WTC11 (cell line): ENCODE data around the gene BDH1. TPM values are rescaled to one million over a fixed set of nuclear protein-coding genes. Genes with fewer than 3 reads are reported as not detected.
A peak's percentile ranks its signal among the peaks of the same experiment; 100 is the strongest.

Experiments
- ATAC-seq: fragments of 200-7000 bp; cut with Tn5 transposase; 2 replicates; pipeline ENCODE4 v1.10.0; 2021; ENCODE audit warnings: mild to moderate bottlenecking, moderate library complexity
- CTCF ChIA-PET: fragments of 300-600 bp; sonication (Branson Sonifier 250); formaldehyde crosslinking; loops from one replicate; lab custom pipeline; 2021; ENCODE audit warnings: antibody characterized with exemption; lab: Charles Lee
- POLR2A ChIA-PET: fragments of 350-600 bp; sonication (Branson Sonifier 250); formaldehyde crosslinking; loops from one replicate; lab custom pipeline; 2021; ENCODE audit warnings: antibody characterized with exemption; lab: Charles Lee
- DNase-seq: peaks from one replicate; pipeline ENCODE4 v3.0.0; 2021; ENCODE audit warnings: low spot score
- H3K27ac Mint-ChIP-seq: 2 replicates; pipeline ENCODE4 v1.8.0; 2021; ENCODE audit warnings: mixed read lengths
- H3K27me3 Mint-ChIP-seq: 2 replicates; pipeline ENCODE4 v1.8.0; 2021; ENCODE audit warnings: low read depth, mild to moderate bottlenecking, moderate library complexity, mixed read lengths
- H3K36me3 Mint-ChIP-seq: 2 replicates; pipeline ENCODE4 v1.8.0; 2021; ENCODE audit warnings: mixed read lengths
- H3K4me1 Mint-ChIP-seq: 2 replicates; pipeline ENCODE4 v1.8.0; 2022; ENCODE audit warnings: mixed read lengths
- H3K4me3 Mint-ChIP-seq: 2 replicates; pipeline ENCODE4 v1.8.0; 2021; ENCODE audit warnings: mild to moderate bottlenecking, moderate library complexity, mixed read lengths
- H3K9me3 Mint-ChIP-seq: 2 replicates; pipeline ENCODE4 v1.8.0; 2021; ENCODE audit warnings: mixed read lengths
- AR ChIP-seq: fragments of 250-450 bp; sonication (Bioruptor Pico); IDR thresholded peaks from 2 replicates; pipeline ENCODE4 v1.9.0; 2021; ENCODE audit warnings: mild to moderate bottlenecking
- ARID4B ChIP-seq: sonication (generic); formaldehyde crosslinking; IDR thresholded peaks from 2 replicates; pipeline ENCODE4 v1.8.0; 2023; ENCODE audit warnings: missing genetic modification reagents, mild to moderate bottlenecking, borderline replicate concordance
- CREB1 ChIP-seq: sonication (generic); formaldehyde crosslinking; IDR thresholded peaks from 2 replicates; pipeline ENCODE4 v1.8.0; 2023; ENCODE audit warnings: mild to moderate bottlenecking, missing genetic modification reagents
- CREM ChIP-seq: sonication (generic); formaldehyde crosslinking; IDR thresholded peaks from 2 replicates; pipeline ENCODE4 v1.8.1; 2022; ENCODE audit warnings: mild to moderate bottlenecking, missing genetic modification reagents, moderate library complexity
- ETV6 ChIP-seq: sonication (generic); formaldehyde crosslinking; IDR thresholded peaks from 2 replicates; pipeline ENCODE4 v1.8.1; 2022; ENCODE audit warnings: mild to moderate bottlenecking, missing genetic modification reagents
- FOXK1 ChIP-seq: sonication (generic); formaldehyde crosslinking; IDR thresholded peaks from 2 replicates; pipeline ENCODE4 v1.8.0; 2022; ENCODE audit warnings: mild to moderate bottlenecking, moderate library complexity, missing genetic modification reagents
- GABPB1 ChIP-seq: sonication (generic); formaldehyde crosslinking; IDR thresholded peaks from 2 replicates; pipeline ENCODE4 v1.8.1; 2023; ENCODE audit warnings: mild to moderate bottlenecking, missing genetic modification reagents
- HMGA2 ChIP-seq: fragments of 250-450 bp; sonication (Bioruptor Pico); IDR thresholded peaks from 2 replicates; pipeline ENCODE4 v1.4.0; 2021; ENCODE audit warnings: mild to moderate bottlenecking, moderate library complexity
- MAX ChIP-seq: sonication (generic); formaldehyde crosslinking; IDR thresholded peaks from 2 replicates; pipeline ENCODE4 v1.8.0; 2022; ENCODE audit warnings: mild to moderate bottlenecking, missing genetic modification reagents
- NFYB ChIP-seq: sonication (generic); formaldehyde crosslinking; conservative IDR thresholded peaks from 2 replicates; pipeline ENCODE4 v1.8.0; 2022; ENCODE audit warnings: low read depth, missing genetic modification reagents
- NR2C2 ChIP-seq: sonication (generic); formaldehyde crosslinking; IDR thresholded peaks from 2 replicates; pipeline ENCODE4 v1.8.0; 2022; ENCODE audit warnings: mild to moderate bottlenecking, missing genetic modification reagents
- OVOL2 ChIP-seq: fragments of 250-450 bp; sonication (Bioruptor Pico); IDR thresholded peaks from 2 replicates; pipeline ENCODE4 v1.9.0; 2021; ENCODE audit warnings: mild to moderate bottlenecking, borderline replicate concordance
- PRRX2 ChIP-seq: fragments of 250-450 bp; sonication (Bioruptor Pico); IDR thresholded peaks from 2 replicates; pipeline ENCODE4 v1.8.0; 2021; ENCODE audit warnings: mild to moderate bottlenecking
- RORB ChIP-seq: fragments of 250-450 bp; sonication (Bioruptor Pico); IDR thresholded peaks from 2 replicates; pipeline ENCODE4 v1.9.0; 2021; ENCODE audit warnings: mild to moderate bottlenecking
- SP1 ChIP-seq: sonication (generic); formaldehyde crosslinking; conservative IDR thresholded peaks from 2 replicates; pipeline ENCODE4 v1.8.1; 2022; ENCODE audit warnings: missing genetic modification reagents
- TEAD1 ChIP-seq: sonication (generic); formaldehyde crosslinking; IDR thresholded peaks from 2 replicates; pipeline ENCODE4 v1.8.0; 2022; ENCODE audit warnings: mild to moderate bottlenecking, missing genetic modification reagents
- TP53 ChIP-seq: sonication (generic); formaldehyde crosslinking; IDR thresholded peaks from 2 replicates; pipeline ENCODE4 v1.8.1; 2023; ENCODE audit warnings: mild to moderate bottlenecking, missing genetic modification reagents
- USF1 ChIP-seq: sonication (generic); formaldehyde crosslinking; IDR thresholded peaks from 2 replicates; pipeline ENCODE4 v1.8.0; 2022; ENCODE audit warnings: mild to moderate bottlenecking, missing genetic modification reagents
- USF2 ChIP-seq: sonication (generic); formaldehyde crosslinking; IDR thresholded peaks from 2 replicates; pipeline ENCODE4 v1.8.1; 2023; ENCODE audit warnings: mild to moderate bottlenecking, missing genetic modification reagents, moderate library complexity
- ZBTB21 ChIP-seq: sonication (generic); formaldehyde crosslinking; IDR thresholded peaks from 2 replicates; pipeline ENCODE4 v1.8.1; 2023; ENCODE audit warnings: mild to moderate bottlenecking, missing genetic modification reagents, borderline replicate concordance
- ZNF121 ChIP-seq: sonication (generic); formaldehyde crosslinking; IDR thresholded peaks from 2 replicates; pipeline ENCODE4 v1.8.0; 2023; ENCODE audit warnings: missing genetic modification reagents
- ZNF396 ChIP-seq: fragments of 250-450 bp; sonication (Bioruptor Pico); IDR thresholded peaks from 2 replicates; pipeline ENCODE4 v1.8.0; 2021; ENCODE audit warnings: mild to moderate bottlenecking, moderate library complexity, borderline replicate concordance
- ZNF416 ChIP-seq: fragments of 250-450 bp; sonication (Bioruptor Pico); IDR thresholded peaks from 2 replicates; pipeline ENCODE4 v1.9.0; 2021; ENCODE audit warnings: mild to moderate bottlenecking, inconsistent platforms
- ZNF423 ChIP-seq: fragments of 250-450 bp; sonication (Bioruptor Pico); IDR thresholded peaks from 2 replicates; pipeline ENCODE4 v2.1.2; 2022; ENCODE audit warnings: mild to moderate bottlenecking, moderate library complexity
- total RNA-seq: library from RNA; stranded (reverse); gene quantifications from 3 replicates; pipeline ENCODE4 v1.2.3, GENCODE V29; 2021

BDH1 gene
- total RNA-seq, 1 experiment from 2014 or later: 26.8 TPM

- ATAC-seq (peak; percentile 46), DNase-seq (peak; percentile 83)
- Mint-ChIP-seq H3K4me3 (peak overlapping the region; percentile 46), H3K4me1 (peaks cover 48% of the 10 kb centered on the region), H3K27me3 (no peaks in the 10 kb centered on the region; the same call in 1 of the 2 replicates), H3K9me3 (no peaks in the 10 kb centered on the region), H3K36me3 (peaks cover 9% of the 10 kb centered on the region; the same call in 1 of the 2 replicates), H3K27ac (peak overlapping the region; percentile 97)
- ChIA-PET POLR2A (no interaction called here), CTCF (interaction anchor here (1.3 to 3.8 kb wide), 4 partner anchors 14 to 57 kb away, joined by 4 to 25 read pairs (median 11); partner anchors contain the start of gene BDH1)
- TF ChIP-seq USF2 (CRISPR knock-in tag): peak; percentile 95
- peak; percentile 38; the same call in 1 of the 2 replicates for TF ChIP-seq SP1
- TF ChIP-seq HMGA2: no peak
- peak; percentile 72 for TF ChIP-seq TEAD1 (CRISPR knock-in tag)
- TF ChIP-seq TP53 (CRISPR knock-in tag): no peak
- peak; percentile 96 for TF ChIP-seq ZNF423 (CRISPR knock-in tag)
- no peak for TF ChIP-seq OVOL2 (CRISPR knock-in tag)
- peak; percentile 95 for TF ChIP-seq NFYB (CRISPR knock-in tag)
- TF ChIP-seq PRRX2: no peak
- TF ChIP-seq ETV6: peak; percentile 63; the same call in 1 of the 2 replicates
- peak; percentile 94 for TF ChIP-seq USF1
- peak; percentile 65; the same call in 1 of the 2 replicates for TF ChIP-seq MAX (CRISPR knock-in tag)
- TF ChIP-seq CREB1: no peak
- no peak for TF ChIP-seq ZNF396
- TF ChIP-seq ZNF416 (CRISPR knock-in tag): no peak
- TF ChIP-seq ARID4B (CRISPR knock-in tag): no peak
- 0 out of 2 replicates have a peak, but pooled peaks have one; percentile 37 for TF ChIP-seq FOXK1 (CRISPR knock-in tag)
- no peak for TF ChIP-seq ZBTB21 (CRISPR knock-in tag)
These were observed 13.8 kb downstream of the BDH1 start for GRCh38 chr3:197541756-197542539.

GRCh38 chr3:197540961-197541377, 14.8 kb downstream of the BDH1 start:
- Mint-ChIP-seq H3K27me3 (no peaks in the 10 kb centered on the region), H3K4me1 (peaks cover 47% of the 10 kb centered on the region), H3K9me3 (no peaks in the 10 kb centered on the region), H3K36me3 (peaks cover 9% of the 10 kb centered on the region; the same call in 1 of the 2 replicates), H3K4me3 (peak overlapping the region; percentile 46), H3K27ac (peak overlapping the region; percentile 97)
- ChIA-PET CTCF (interaction anchor here (0.9 to 3.8 kb wide), 6 partner anchors 9 to 58 kb away, joined by 3 to 25 read pairs (median 7); no protein-coding TSS in a partner anchor), POLR2A (interaction anchor here (0.6 to 1.4 kb wide), 3 partner anchors 13 to 54 kb away, joined by 3 to 4 read pairs (median 4); no protein-coding TSS in a partner anchor)
- ATAC-seq (peak; percentile 75), DNase-seq (peak; percentile 48)
- TF ChIP-seq USF1 (peak; percentile 23; the same call in 1 of the 2 replicates), ETV6 (0 out of 2 replicates have a peak, but pooled peaks have one; percentile 32), NR2C2 (CRISPR knock-in tag) (no peak), ZNF121 (CRISPR knock-in tag) (peak; percentile 74), GABPB1 (CRISPR knock-in tag) (no peak), FOXK1 (CRISPR knock-in tag) (peak; percentile 61), AR (CRISPR knock-in tag) (no peak), RORB (no peak), ZNF423 (CRISPR knock-in tag) (peak; percentile 29; the same call in 1 of the 2 replicates), CREM (CRISPR knock-in tag) (0 out of 2 replicates have a peak, but pooled peaks have one; percentile 31)
